Fibroblast of skin of abdomen (primary cell): ENCODE results near the gene ANKRD6.
"Not testable (repeated sequence)": the region's sequence is repeated elsewhere in the genome, so short reads cannot be mapped to it uniquely, and the experiment has no call there.

Experiments used
- DNase-seq: peaks from one replicate; pipeline ENCODE4 v3.0.0-alpha.2; 2013

ANKRD6 gene

DNA sequence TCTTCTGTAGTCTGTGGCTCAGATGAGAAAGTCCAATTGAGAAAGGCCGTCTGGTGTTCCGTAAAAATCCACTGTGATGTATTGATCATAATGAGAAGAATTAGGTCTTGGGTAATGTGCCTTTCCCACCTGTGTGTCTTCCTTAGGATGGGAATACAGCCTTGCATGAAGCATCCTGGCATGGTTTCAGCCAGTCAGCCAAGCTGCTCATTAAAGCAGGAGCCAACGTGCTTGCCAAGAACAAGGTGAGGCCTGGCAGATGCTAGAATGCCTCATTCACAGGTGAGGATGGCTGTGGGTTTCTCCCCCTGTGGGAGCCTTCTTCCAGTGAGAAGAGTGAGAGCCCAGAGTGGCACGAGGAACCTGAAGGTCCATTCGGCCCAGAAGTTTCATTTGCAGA, 172.9 kb downstream of the ANKRD6 start:
- no peak for DNase-seq

DNA sequence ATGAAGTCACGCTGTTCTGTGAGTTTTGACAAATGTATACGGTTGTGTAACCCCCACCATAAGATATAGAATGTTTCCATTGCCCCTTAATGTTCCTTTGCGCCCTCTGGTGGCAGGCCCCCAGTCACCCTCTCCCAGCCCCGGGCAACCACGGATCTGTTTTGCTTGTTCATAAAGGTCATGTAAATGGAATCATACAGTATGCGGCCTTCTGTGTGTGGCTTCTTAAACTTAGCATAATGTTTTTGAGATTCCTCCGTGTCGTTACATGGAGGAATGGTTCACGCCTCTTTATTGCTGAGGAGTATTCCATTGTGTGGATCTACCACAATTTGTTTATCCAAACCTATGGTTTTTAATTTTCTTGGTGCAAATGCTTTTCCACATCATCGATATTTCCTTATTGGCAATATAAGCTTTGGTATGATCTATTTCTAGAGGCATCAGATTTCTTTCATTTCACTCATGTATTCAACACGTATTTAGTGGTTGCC, 177.2 kb downstream of the ANKRD6 start:
- DNase-seq: peak; percentile 38

DNA sequence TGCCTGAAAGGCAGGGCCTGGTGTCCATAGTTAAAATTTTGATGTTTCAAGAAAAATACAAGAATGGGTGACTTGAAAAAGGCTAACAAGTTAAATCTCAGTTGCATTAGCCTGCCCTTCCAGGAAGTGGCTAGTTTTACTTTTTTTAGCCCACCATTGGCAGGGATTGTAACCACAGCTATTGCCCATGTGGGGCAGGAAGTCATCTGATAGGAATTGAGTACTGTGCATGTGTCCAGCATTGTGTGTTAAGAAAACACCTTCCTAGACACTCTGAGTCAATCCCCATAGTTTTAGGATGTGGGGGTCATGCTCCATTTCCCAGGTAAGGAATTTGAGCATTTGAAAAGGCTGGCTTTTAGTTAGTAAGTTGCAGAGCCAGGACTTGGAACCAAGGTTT, 178.7 kb downstream of the ANKRD6 start:
- DNase-seq: peak; percentile 29

DNA sequence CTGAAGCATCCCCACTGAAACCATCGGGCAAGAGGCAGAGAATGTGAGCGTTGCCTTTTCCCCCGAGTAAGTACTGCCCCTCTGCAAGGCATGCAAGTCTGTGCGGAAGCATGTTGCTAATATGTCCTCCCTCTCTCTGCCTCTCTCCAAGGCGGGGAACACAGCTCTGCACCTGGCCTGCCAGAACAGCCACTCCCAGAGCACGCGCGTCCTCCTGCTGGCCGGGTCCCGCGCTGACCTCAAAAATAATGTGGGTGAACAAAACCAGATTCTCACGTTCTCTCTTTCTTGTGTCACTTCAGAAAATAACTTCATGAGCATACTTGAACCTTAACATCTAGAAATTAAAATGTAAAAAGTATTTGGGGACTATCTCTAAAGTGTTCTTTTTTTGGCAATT, 179.2 kb downstream of the ANKRD6 start:
- no peak for DNase-seq

DNA sequence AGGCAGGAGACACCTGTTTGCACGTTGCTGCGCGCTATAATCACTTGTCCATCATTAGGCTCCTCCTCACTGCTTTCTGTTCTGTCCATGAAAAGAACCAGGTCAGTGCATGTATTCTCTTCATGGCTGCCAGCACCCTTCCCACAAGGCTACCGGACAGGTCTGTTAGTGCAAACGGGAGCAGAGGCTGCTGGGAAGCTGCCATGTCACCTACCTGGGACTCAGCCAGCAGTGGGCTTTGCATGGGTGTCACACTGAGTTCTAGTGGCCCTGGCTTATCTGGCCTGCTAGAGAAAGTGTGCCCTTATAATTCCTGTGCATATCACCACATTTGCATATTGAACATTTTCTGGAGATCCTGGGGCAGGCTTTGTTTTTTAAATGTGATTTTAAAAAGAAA, 180.8 kb downstream of the ANKRD6 start:
- no peak for DNase-seq

DNA sequence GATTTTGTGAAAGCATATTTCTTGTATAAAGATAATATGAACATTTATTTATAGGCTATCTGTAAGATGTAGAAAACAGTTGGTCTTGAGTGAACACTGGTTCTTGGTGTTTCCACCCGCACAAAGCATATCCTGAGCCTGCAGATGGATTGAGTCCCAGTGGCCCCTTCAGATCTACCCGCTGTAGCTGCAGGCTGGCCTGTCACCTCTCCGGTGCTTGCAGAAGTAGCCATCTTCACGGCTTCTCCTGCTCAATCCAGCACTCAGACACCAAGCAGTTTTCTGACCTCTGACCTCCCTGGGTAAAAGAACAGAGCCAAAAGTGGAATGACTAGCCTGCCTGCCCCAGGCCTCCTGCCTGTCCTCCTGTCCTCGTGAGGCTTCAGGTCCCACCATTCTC, 182.9 kb downstream of the ANKRD6 start:
- no peak for DNase-seq

DNA sequence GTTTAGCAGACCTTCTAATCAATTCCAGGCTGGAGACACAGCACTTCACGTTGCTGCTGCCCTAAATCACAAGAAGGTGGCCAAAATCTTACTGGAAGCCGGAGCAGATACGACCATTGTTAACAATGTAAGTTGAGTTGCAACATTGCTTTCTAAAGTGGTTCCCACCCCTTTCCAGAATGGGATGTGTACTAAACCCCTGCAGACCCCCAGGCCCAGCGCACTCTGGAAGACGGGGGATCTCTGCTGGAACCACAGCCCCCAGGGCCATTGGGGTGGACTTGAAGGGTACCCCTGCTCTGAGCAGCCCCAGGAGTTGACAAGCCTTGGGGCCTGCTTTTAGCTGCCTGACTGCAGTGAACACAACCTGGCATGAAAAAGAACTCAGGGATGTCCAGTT, 183.6 kb downstream of the ANKRD6 start:
- no peak for DNase-seq

DNA sequence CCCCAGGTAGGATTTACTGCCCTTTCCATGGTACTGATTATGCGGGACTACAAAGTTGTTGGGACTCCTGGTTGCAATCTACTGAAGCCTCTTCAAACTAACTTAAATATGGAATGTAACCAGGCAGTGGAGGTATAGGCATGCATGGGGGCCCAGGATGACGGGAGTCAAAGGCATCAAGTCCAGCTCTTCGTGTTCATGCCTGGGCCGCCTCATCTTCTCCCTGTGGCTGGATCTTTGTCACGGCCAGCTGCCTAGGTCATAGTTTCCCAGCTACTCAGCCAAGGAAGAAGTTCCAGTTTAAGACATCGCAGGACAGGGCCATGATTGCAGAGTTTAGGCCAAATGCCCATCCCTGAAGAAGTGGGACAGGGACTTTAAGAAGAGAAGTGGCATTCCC, 185.1 kb downstream of the ANKRD6 start:
- no peak for DNase-seq

DNA sequence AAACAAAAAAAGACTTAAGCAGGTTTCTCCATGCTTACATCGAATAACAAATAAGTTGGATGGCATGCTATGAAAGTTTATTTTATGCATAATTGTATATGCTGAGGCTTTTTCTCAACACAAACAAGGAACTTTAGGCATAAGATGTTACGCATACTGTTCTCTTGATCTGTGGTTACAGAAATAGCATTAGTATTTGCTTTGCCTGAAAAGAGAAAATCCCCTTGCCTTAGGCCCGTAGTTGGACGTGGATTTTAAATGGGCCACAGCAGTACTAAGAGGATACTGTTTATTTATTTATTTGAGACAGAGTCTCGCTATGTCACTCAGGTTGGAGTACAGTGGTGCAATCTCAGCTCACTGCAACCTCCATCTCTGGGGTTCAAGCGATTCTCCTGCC, 186.6 kb downstream of the ANKRD6 start:
- DNase-seq: no peak

DNA sequence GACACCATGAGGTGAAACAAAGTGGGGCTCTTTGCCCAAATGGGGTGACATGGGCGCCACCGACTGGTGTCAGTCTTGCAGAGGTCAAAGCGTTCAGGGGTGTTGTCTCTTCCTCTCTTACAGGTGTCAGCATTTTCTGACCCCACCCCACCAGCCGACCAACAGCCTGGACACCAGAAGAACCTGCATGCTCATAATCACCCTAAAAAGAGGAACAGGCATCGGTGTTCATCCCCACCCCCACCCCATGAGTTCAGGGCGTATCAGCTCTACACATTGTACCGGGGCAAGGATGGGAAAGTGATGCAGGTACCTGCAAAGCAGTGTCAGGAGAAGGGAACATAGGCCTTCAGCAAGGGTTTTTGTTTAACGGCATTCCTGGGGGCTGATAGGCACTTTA, 190.8 kb downstream of the ANKRD6 start:
- no peak for DNase-seq

DNA sequence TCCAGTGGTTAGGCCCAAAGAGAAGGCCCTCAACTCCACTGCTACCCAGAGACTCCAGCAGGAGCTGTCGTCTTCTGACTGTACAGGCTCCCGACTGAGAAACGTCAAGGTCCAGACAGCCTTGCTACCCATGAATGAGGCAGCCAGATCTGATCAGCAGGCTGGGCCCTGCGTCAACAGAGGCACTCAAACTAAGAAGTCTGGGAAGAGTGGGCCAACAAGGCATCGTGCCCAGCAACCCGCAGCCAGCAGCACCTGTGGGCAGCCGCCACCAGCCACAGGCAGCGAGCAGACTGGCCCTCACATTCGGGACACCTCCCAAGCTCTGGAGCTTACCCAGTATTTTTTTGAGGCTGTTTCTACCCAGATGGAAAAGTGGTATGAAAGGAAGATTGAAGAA, 197.5 kb downstream of the ANKRD6 start:
- no peak for DNase-seq

DNA sequence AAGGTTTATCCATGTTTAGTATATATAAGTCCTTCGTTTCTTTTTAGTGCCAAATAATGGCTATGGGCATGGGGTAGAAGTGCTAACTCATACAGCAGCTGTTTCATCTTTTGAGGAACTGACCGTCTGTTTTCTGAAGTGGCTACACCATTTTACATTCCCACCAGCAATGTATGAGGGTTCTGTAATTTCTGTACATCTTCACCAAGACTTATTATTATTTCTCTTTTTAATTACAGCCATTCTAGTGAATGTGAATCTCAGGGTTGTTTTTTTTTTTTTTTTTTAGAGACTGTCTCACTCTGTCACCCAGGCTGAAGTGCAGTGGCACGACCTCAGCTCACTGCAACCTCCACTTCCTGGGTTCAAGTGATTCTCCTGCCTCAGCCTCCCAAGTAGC, 203.5 kb downstream of the ANKRD6 start:
- DNase-seq: not testable (repeated sequence)

DNA sequence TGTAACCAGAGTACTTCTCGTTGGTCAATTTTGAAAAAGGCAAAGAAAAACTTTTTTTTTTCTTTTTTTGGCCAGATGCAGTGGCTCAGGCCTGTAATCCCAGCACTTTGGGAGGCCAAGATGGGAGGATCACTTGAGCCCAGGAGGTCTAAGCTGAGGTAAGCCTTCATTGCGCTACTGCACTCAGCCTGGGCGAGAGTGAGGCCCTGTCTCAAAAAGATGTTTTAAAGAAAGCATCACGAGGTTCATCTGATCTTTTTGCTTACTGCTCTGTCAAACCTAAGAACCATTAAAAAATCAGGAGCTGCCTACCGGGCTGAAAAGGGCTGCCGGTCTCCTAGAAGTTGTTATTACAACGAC, 205.0 kb downstream of the ANKRD6 start:
- DNase-seq: no peak

DNA sequence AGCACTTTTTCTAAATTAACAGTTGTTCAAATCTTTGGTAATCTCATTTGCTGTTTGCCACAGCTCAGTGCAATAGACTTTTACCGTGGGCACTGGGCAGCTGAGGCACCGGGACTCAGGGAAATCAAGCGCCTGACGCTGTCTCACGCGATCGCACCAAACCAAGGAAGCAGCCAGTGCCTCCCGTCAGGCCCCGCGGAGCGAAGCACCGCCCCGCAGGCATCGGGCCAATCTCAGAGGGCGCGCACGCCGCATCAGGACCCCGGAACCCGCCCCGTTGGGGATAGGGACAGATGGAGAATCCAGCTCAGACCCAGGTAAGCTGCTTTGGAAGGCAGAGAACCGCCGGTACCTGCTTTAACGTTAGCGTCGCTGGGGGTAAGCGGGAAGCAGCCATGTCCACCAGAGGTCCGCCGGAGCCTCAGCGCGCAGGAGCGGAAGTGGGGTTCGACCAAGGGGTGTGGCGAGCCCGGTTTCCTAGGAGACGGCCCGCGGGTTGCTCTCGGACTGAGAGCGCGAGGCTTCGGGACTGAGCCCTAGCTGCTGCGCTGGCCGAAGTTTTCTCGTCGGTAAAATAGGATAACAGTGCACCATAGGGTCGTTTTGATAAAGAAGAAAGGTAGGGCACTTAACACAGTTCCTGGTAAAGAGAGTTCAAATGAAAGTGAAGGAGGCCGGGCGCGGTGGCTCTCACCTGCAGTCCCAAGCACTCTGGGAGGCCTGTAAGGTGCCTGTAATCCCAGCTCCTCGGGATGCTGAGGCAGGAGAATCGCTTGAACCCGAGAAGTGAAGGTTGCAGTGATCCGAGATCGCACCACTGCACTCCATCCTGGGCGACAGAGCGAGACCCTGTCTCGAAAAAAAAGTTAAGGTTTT, 205.6 kb downstream of the ANKRD6 start, which contains the start of gene LYRM2:
Gene LYRM2, minus strand, starts transcription at position 428 of the 876 bp plus-strand sequence. Its CDS starts 31 bp downstream, at position 397.
- peak; percentile 92 for DNase-seq

DNA sequence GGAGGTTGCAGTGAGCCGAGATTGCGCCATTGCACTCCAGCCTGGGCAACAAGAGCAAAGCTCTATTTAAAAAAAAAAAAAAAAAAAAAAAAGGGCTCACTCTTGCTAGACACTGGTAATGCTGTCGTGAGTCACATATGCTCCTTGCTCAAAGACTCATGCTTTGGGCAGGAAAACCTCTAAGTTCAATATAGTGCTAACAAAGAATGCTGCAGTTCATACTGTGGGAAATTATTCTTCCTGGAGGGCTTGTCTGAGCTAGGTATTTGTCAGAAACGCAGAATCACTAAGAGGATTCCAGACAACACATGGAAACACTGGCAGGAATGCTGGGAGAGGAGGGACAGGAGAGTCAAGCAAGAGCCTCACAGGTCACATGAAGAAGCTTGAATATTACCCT, 207.9 kb downstream of the ANKRD6 start:
- DNase-seq: peak; percentile 36

DNA sequence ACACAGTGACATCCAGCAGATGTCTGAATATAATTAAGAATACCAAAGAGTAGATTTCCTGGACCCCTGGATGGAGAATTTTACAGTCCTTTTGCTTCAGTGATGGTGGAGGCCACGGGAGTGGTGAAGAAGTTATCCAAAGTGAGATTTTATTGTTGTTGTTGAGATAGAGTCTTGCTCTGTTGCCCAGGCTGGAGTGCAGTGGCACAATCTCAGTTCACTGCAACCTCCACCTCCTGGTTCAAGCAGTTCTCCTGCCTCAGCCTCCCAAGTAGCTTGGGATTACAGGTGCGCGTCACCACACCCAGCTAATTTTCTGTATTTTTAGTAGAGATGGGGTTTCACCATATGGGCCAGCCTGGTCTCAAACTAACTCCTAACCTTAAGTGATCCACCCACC, 208.6 kb downstream of the ANKRD6 start:
- not testable (repeated sequence) for DNase-seq

DNA sequence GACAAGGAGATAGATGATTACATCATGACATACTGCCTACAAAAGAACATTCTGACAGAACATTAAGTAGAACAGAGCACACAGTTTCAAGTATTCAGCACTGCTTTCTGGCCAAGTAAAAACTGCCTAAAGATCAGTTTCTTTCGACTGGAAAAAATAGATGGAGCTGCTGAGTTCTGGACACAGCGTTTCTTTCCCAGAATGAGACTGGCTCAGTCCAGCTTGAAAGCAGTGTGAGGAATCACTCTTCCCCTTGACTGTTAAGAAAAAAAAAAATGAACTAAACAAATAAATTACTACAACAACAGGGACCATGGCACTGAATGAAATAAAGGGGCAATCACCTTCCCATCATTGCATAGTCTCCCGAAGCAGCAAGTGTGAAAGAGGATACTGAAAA, 210.0 kb downstream of the ANKRD6 start:
- no peak for DNase-seq

DNA sequence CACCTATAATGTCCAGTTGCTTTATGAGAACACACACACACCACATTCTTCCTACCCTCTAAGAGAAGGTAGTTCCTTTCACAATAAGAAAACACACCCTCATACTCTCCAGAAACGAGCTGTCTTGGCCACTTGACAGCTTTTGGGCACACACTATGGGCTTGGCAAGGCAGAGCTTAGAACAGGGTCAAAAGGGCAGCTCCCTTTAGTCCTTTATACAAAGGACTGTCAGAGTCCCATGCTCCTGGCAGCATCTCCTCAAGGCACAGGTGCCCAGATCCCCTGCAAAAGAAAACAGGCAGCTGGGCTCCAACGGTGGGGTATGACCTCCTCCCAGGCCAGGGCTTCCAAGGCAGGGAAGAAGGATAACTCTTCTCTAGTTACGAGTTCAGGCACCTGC, 210.5 kb downstream of the ANKRD6 start:
- no peak for DNase-seq

DNA sequence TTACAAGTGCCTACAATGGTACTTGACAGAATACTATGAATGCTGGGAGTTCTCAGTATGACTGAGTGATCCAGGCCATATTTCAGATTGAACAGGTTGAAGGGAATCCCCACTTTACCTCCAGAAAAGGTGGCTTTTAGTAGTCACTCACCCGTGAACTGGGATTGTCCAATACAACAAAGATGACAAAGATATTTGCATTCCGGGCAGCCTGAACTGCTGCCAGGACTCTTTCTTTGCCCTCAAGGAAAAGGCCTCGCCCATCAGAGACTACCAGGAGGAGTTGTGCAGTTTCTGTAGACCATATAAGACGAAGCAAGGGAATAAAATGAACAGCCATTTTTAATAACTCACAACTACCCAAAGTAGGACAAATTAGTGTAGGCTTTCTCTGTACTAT, 211.9 kb downstream of the ANKRD6 start:
- DNase-seq: no peak

DNA sequence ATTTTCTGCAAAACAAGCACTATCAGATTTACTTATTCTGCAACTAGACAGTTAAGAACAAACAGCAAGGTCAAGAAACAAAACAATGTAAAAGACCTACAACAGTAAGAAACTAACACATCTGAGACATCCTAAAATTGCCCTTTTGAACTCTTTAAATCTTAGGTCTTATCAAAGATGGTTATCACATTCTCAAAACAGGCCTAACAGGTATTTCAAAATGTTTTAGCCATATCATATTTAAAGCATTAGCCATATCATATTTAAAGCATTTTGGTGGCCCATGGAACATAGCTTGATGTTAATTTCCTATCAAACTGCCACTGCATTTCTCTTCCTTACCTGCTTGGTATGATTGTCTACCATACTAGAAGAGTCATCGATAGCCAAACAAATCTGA, 216.7 kb downstream of the ANKRD6 start:
- no peak for DNase-seq

DNA sequence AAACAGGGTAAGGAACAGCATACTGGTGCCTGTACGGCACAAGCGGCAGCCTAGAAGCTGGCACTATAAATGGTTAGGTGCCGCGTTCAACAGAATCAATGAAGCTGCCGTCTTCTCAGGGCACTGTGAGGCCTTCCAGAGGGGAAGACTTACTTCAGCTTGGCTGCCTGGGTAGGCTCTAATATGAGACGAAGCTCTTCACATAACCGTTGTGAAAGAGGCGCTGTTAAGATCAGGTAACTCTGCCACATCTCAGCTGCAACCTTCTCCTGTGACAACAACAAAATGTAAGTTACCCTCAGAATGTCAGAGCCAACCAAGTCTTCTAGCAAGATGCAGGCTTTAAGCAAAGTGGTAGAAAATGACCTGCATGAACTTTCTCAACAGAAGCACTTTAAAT, 217.6 kb downstream of the ANKRD6 start:
- DNase-seq: no peak

DNA sequence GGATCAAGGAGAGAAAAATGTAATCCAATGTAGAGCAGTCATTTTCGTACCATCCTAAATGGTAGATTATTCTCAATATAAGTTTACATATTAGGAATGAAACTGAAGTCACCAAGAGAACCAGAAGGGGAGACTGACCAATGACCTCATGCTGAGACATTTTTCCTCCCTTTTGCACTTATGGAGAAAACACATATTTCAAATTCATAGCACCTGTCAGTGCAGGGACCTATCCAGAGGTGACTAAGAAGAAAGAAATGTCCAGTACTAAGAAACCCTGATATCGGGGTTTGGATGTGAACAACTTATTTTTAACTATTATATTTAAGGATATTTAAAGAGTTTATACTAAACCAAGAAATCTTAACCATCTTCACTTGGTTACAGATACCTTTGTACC, 222.2 kb downstream of the ANKRD6 start:
- no peak for DNase-seq

DNA sequence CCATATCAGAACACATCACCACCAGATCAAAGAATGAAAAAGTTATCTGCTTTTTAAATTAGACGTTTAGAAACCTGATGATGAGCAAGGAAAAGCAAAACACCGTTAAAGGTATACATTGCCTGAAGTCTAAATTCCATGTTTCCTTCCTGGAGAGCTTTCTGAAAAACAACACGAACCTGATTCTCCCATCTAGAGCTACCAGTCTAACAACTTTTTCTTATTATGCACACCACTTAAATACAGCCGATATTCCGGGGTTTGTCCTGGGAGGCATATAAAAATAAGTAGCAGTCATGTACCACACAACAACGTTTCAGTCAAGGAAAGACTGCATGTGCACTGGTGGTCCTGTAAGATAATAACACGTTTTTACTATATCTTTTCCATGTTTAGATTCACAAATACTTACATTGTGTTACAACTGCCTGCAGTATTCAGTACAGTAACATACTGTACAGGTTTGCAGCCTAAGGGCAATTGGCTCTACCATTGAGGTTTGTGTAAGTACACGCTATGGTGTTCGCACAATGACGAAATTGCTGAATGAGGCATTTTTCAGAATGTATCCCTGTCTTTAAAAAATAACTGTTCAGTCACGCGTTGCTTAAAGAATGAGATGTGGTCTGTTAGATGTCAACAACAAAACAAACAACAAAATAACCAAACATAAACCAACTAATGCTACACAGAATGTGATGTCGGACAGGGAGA, 224.7 kb downstream of the ANKRD6 start:
- no peak for DNase-seq

DNA sequence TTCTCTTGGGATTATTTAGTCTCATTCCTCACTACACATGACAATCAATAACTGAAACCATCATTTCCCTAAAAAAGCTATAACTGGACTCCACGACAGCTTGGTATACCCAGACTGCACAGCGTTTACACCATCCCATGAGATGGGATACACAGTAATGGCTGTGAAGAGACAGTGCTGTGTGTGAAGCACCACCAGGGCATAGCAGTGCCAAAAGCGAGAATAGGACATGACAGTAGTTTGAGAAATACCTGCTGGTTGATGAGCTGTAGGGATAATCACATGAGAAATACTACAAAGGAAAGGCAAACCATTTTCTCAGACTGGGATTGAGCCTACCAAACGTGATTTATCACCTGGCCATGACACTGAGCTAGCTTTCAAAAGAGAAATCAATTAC, 228.0 kb downstream of the ANKRD6 start:
- no peak for DNase-seq
